Measurements from ENCODE around the gene ZCCHC7. TPM values are rescaled to one million over a fixed set of nuclear protein-coding genes. Genes with fewer than 3 reads are reported as not detected.

Gene ZCCHC7
- polyA plus RNA-seq, 4 donors: 21.2 to 25.6 (median 25.1) TPM

- DNase-seq (ENCODE audit: low read depth in 4 of 4, low spot score in 3 of 4): no peak
Measured at GRCh38 chr9:37364751-37365360, 244.5 kb downstream of the ZCCHC7 start.

- no peak for DNase-seq (ENCODE audit: low read depth in 4 of 4, low spot score in 3 of 4)
Measured at GRCh38 chr9:37369671-37370070, 249.3 kb downstream of the ZCCHC7 start.

GRCh38 chr9:37370282-37370681 is 249.9 kb downstream of the ZCCHC7 start:
- no peak for DNase-seq (ENCODE audit: low read depth in 4 of 4, low spot score in 3 of 4)

DNA sequence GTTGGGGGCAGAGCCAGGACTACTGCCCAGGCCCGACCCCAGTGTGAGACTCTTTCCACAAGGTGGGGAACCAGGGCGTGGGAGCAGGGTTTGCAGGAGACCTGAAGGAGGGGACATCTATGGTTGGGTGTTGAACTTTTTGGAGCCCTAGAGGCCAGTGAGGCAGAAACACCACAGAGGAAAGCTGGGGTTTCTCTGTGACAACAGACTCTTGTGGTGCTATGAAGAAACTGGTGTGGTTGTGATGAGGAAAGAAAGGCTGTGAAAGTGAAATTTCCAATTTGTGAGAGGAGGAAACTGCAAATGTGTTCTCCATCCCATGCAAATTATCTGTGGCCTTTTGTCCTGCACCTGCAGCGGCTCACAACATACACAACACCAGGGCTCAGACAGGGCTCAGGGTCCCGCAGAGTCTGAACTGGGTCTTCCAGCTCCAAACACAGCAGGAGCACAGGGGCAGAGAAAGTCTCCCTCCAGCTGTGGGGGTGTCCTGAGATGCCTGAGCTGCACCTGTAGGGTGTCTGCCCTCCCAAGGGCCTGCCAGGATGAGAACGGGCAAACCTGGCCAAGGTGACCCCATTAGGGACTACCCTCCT is 250.7 kb downstream of the ZCCHC7 start:
- DNase-seq (ENCODE audit: low read depth in 4 of 4, low spot score in 3 of 4): no peak

GRCh38 chr9:37371565-37372464 is 251.4 kb downstream of the ZCCHC7 start:
- DNase-seq (ENCODE audit: low read depth in 4 of 4, low spot score in 3 of 4): no peak

DNA sequence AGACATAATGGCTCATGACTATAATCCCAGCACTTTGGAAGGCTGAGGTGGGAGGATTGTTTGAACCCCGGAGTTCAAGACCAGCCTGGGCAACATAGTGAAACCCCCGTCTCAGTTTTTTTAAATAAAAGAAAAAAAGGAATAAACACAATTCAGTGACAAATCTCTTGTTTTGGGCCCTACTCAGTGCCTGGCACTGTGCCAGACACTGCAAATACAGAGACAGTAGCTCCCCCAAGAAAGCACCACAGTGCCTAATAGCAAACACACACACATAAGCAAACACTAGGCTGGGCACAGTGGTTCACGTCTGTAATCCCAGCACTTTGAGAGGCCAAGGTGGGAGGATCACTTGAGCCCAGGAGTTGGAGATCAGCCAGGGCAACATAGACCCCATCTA is 252.5 kb downstream of the ZCCHC7 start:
- no peak for DNase-seq (ENCODE audit: low read depth in 4 of 4, low spot score in 3 of 4)

DNA sequence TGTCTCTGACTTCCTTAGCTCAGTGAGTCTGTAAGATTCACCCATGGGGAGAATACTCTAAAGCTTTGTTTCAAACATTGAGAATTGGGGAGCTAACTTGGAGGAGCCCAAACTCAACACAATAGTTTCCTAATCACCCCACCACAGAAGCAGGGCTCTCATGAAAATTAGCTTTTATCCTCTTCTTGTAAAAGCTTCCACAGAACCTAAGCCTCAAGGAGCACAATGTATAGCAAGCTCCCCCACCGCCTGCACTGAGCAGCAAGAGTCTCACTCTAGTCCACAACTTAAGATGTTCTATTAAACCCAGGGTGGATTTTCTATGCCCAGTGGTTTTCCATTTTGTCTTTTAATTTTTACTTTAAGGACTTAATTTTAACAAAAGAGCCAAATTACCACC is 253.2 kb downstream of the ZCCHC7 start:
- DNase-seq (ENCODE audit: low read depth in 4 of 4, low spot score in 3 of 4): no peak

DNA sequence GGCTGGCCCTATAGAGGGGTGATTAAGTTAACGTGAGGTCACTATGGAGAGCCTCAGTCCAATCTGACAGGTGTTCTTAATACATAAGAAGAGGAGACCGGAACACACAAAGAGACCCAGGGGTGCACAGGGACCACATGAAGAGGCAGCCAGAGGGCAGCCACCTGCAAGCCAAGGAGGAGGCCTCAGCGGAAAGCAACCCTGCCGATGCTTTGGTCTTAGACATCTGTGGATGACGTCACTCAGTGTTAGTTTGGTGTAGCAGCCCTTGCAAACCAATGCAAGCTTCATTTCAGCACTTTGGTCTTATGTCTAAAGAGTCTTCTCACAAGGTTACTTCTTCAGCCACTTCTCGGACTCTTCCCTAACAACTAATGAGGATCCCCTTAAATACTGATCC is 254.5 kb downstream of the ZCCHC7 start:
- no peak for DNase-seq (ENCODE audit: low read depth in 4 of 4, low spot score in 3 of 4)

- DNase-seq (ENCODE audit: low read depth in 4 of 4, low spot score in 3 of 4): no peak
Measured at GRCh38 chr9:37377688-37378612, 257.6 kb downstream of the ZCCHC7 start.

DNA sequence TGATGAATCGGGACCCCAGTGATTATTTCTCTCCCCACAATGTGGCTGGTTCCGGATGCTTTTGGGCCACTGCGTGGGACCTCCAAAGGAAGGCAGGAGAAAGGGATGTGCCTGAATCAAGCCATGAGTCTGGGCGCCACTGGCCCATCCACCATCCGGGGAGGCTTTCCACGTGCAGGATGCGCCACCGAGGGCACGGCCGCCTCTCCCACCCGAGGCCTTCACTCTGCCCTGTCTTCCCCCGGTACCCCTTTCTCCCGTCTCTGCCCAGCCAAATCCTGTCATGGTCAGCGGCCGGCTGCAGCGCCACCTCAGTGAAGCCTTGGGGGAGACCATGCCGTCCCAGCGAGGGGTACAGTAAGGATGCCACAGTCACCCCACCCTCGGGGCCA is 258.2 kb downstream of the ZCCHC7 start:
- DNase-seq (ENCODE audit: low read depth in 4 of 4, low spot score in 3 of 4): no peak

DNA sequence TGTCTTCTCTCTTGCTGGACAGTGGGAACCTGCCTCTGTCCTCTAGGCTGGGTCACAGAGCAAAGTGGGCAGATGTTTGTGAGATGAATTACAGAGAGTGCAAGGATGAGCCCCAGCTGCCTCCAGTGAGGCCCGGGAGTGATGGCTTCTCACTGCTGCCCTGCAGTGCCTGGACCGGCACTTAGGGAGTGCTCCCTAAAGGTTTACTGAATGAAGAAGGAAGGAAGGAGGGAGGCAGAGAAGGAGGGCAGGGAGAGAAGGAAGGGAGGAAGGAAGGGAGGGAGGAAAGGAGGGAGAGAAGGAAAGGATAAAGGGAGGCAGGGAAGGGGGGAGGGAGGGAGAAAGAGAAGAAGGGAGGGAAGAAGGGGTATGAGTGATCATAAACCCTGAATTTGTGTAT is 259.5 kb downstream of the ZCCHC7 start:
- DNase-seq (ENCODE audit: low read depth in 4 of 4, low spot score in 3 of 4): no peak

GRCh38 chr9:37380570-37380969 is 260.2 kb downstream of the ZCCHC7 start:
- DNase-seq (ENCODE audit: low read depth in 4 of 4, low spot score in 3 of 4): no peak

- no peak for DNase-seq (ENCODE audit: low read depth in 4 of 4, low spot score in 3 of 4)
Measured at GRCh38 chr9:37381094-37381741, 260.8 kb downstream of the ZCCHC7 start.

- no peak for DNase-seq (ENCODE audit: low read depth in 4 of 4, low spot score in 3 of 4)
Measured at GRCh38 chr9:37382161-37382981, 262.0 kb downstream of the ZCCHC7 start.

DNA sequence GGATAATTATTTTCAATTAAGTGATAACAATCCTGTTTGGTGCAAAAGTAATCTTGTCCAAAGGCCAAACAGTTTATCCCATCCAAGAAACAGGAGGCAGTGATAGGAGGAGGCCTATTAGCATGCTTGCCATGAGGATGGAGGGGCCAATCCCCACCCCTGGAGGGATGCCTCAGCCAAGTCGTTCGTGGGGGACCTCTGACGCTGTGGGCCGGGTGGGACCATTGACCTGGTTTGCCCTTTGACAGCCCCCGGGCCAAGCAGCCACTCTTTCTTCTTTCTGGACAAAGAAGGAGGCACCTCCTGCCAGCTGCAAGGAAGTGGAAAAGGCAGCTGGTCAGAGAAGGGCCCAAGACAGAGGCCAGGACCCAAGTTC is 262.6 kb downstream of the ZCCHC7 start:
- no peak for DNase-seq (ENCODE audit: low read depth in 4 of 4, low spot score in 3 of 4)

DNA sequence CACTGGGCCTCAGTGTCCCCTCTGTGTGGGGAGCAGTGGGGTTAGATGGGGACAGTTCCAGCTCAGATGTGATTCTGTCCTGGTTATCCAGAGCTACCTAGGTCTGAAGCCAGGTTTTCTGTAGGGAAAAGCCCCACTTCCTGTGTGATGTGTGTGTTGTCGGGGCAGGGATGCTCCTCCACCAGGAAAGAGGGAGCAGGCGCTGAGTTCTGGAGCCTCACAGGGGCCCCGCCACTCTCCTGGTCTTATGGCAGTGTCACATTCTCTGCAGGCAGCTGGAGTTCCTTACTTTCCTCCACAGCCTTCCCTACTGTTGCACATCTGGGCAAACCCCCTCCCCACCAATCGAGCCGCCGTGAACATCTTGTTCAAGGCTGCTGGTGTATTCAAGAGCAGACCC is 263.0 kb downstream of the ZCCHC7 start:
- no peak for DNase-seq (ENCODE audit: low read depth in 4 of 4, low spot score in 3 of 4)

DNA sequence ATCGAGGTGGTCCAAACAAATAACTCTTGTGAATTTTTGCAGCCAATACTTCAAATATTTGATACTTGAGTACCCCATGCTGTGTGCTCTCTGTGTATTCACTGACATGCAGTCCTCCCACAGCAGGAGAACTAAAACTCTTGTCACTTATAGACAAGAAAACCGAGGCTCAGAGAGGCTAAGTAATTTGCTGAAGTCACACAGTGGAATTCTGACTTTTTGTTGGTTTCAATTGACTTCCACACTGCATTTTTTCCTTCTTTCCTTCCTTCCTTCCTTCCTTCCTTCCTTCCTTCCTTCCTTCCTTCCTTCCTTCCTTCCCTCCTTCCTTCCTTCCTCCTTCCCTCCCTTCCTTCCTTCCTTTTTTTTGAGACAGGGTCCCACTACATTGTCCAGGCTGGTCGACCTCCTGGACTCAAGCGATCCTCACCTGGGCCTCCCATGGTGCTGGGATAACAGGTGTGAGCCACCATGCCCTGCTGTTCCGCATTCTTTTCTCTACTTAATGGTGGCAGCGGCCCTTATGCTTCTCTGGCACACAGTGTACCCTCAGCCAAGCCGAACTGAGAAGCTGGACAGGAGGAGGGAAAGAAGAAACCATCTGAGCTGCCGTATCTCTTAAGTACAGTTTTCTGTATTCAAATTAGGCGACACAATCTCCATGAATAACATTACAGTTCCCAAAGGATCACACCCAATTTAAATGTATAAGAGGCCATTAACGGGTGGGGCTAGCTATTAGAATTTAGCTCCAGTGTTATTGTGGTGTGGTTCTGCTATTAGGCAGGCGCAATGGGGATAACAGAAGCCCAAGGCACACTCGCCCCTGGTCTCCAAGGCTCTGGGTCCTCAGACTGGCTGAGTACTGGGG is 263.7 kb downstream of the ZCCHC7 start:
- DNase-seq (ENCODE audit: low read depth in 4 of 4, low spot score in 3 of 4): no peak

- DNase-seq (ENCODE audit: low read depth in 4 of 4, low spot score in 3 of 4): no peak
Measured at GRCh38 chr9:37385286-37385685, 264.9 kb downstream of the ZCCHC7 start.

Data from right renal pelvis (tissue), 4 donors.